ENCODE measurements around the gene VPS4A. TPM values are rescaled to one million over a fixed set of nuclear protein-coding genes. Genes with fewer than 3 reads are reported as not detected.

The VPS4A gene
- polyA plus RNA-seq, 1 donor (not counting 4 experiments of a cell fraction or from before 2014, with no cell fraction given) = 18.2 TPM

GRCh38 chr16:69365901-69366300, 54.8 kb downstream of the VPS4A start:
- Histone ChIP-seq H2AFZ (ENCODE audit: control insufficient read depth, low read length) (no peak overlapping the region), H3K4me1 (ENCODE audit: control insufficient read depth, extremely low read depth, insufficient read depth, low read length) (no peaks in the 10 kb centered on the region), H4K20me1 (ENCODE audit: control insufficient read depth, extremely low read depth, insufficient read depth, low read length) (no peaks in the 10 kb centered on the region), H3K79me2 (ENCODE audit: control insufficient read depth, insufficient read depth, low read length) (no peaks in the 10 kb centered on the region), H3K4me2 (ENCODE audit: control insufficient read depth, extremely low read depth, insufficient read depth, low read depth, low read length) (no peak overlapping the region), H3K36me3 (ENCODE audit: control insufficient read depth in 2 of 2, extremely low read depth in 1 of 2, insufficient read depth in 2 of 2, low read length in 2 of 2) (peaks cover 27 to 37% of the 10 kb centered on the region in 2 experiments), H3K9me1 (ENCODE audit: control insufficient read depth, extremely low read depth, insufficient read depth, low read length) (no peaks in the 10 kb centered on the region), H3K9me3 (ENCODE audit: control insufficient read depth, low read depth, low read length) (no peaks in the 10 kb centered on the region), H3K27ac (ENCODE audit: control insufficient read depth, insufficient read depth, low read length) (no peak overlapping the region), H3K27me3 (ENCODE audit: control insufficient read depth, extremely low read depth, insufficient read depth, low read length) (no peaks in the 10 kb centered on the region), H3K9ac (ENCODE audit: control insufficient read depth, extremely low read depth, insufficient read depth, low read length) (no peak overlapping the region), H3K4me3 (ENCODE audit: control insufficient read depth in 2 of 3, extremely low read depth in 1 of 3, insufficient read depth in 2 of 3, low read depth in 1 of 3, low read length in 3 of 3) (no peak overlapping the region)
- FAIRE-seq (no peak), DNase-seq (ENCODE audit: low read depth, low spot score) (no peak)
- TF ChIP-seq CTCF (optimal IDR thresholded peaks at IDR 0.05 in 1 of 3, IDR thresholded peaks at IDR 0.05 in 1 of 3, conservative IDR thresholded peaks at IDR 0.05 in 1 of 3; ENCODE audit: extremely low read depth in 1 of 3, insufficient read depth in 2 of 3, low read length in 3 of 3) = no peak
- TF ChIP-seq EZH2 (IDR thresholded peaks at IDR 0.05; ENCODE audit: low read length) = no peak
- dilution Hi-C loops (cut with MboI; ENCODE audit: extremely low pct_ligation_motif_present, low sequenced_read_pairs) = no loop called here

GRCh38 chr16:69366431-69366830, 55.3 kb downstream of the VPS4A start:
- FAIRE-seq (no peak), DNase-seq (ENCODE audit: low read depth, low spot score) (no peak)
- Histone ChIP-seq H2AFZ (ENCODE audit: control insufficient read depth, low read length) (no peak overlapping the region), H3K4me1 (ENCODE audit: control insufficient read depth, extremely low read depth, insufficient read depth, low read length) (no peaks in the 10 kb centered on the region), H3K27ac (ENCODE audit: control insufficient read depth, insufficient read depth, low read length) (no peak overlapping the region), H3K9me1 (ENCODE audit: control insufficient read depth, extremely low read depth, insufficient read depth, low read length) (no peaks in the 10 kb centered on the region), H3K36me3 (ENCODE audit: control insufficient read depth in 2 of 2, extremely low read depth in 1 of 2, insufficient read depth in 2 of 2, low read length in 2 of 2) (peaks cover 27 to 37% of the 10 kb centered on the region in 2 experiments), H3K27me3 (ENCODE audit: control insufficient read depth, extremely low read depth, insufficient read depth, low read length) (no peaks in the 10 kb centered on the region), H4K20me1 (ENCODE audit: control insufficient read depth, extremely low read depth, insufficient read depth, low read length) (no peaks in the 10 kb centered on the region), H3K4me3 (ENCODE audit: control insufficient read depth in 2 of 3, extremely low read depth in 1 of 3, insufficient read depth in 2 of 3, low read depth in 1 of 3, low read length in 3 of 3) (no peak overlapping the region), H3K9me3 (ENCODE audit: control insufficient read depth, low read depth, low read length) (no peaks in the 10 kb centered on the region), H3K9ac (ENCODE audit: control insufficient read depth, extremely low read depth, insufficient read depth, low read length) (no peak overlapping the region), H3K79me2 (ENCODE audit: control insufficient read depth, insufficient read depth, low read length) (no peaks in the 10 kb centered on the region), H3K4me2 (ENCODE audit: control insufficient read depth, extremely low read depth, insufficient read depth, low read depth, low read length) (no peak overlapping the region)
- TF ChIP-seq CTCF (optimal IDR thresholded peaks at IDR 0.05 in 1 of 3, IDR thresholded peaks at IDR 0.05 in 1 of 3, conservative IDR thresholded peaks at IDR 0.05 in 1 of 3; ENCODE audit: extremely low read depth in 1 of 3, insufficient read depth in 2 of 3, low read length in 3 of 3) (no peak), EZH2 (IDR thresholded peaks at IDR 0.05; ENCODE audit: low read length) (no peak)
- dilution Hi-C loops (cut with MboI; ENCODE audit: extremely low pct_ligation_motif_present, low sequenced_read_pairs) = no loop called here
